ENCODE results near the gene MSH4.

- no peak for TF ChIP-seq POLR2AphosphoS5 (IDR thresholded peaks at IDR 0.05; ENCODE audit: borderline replicate concordance, low read depth, low read length)
- TF ChIP-seq EZH2 (IDR thresholded peaks at IDR 0.05): no peak
These were observed 25.9 kb upstream of the MSH4 start for GRCh38 chr1:75770761-75771160.
